SK-N-SH (cell line): ENCODE measurements around the gene WDTC1. TPM values are rescaled to one million over a fixed set of nuclear protein-coding genes. Genes with fewer than 3 reads are reported as not detected.

Experiments
- CTCF ChIA-PET: fragments of 300-600, 350-600 bp; formaldehyde crosslinking; extraction: SDS; loops from one replicate; lab custom pipeline; 2021; lab: Yijun Ruan, JAX
- POLR2A ChIA-PET: fragments of 350-600 bp; sonication (Branson Sonifier 250); formaldehyde crosslinking; extraction: SDS; loops from one replicate; lab custom pipeline; 2020; ENCODE audit warnings: antibody characterized with exemption, inconsistent platforms; lab: Yijun Ruan, JAX
- DNase-seq: peaks from one replicate; pipeline ENCODE4 v3.0.0; 2012
- H2AFZ ChIP-seq: fragments of 200-600 bp; sonication (generic); 2 replicates; pipeline ENCODE4 v1.8.1; 2016; ENCODE audit warnings: antibody characterized with exemption, mild to moderate bottlenecking, low read depth
- H3F3A ChIP-seq: fragments of 200-600 bp; sonication (generic); replicated peaks from 2 replicates; pipeline ENCODE3; 2016; ENCODE audit warnings: antibody characterized with exemption, mild to moderate bottlenecking; ENCODE audit not compliant: insufficient read depth
- H3K27ac ChIP-seq, 2 experiments: fragments of 200-500 bp in 1 of 2; fragments of 200-600 bp in 1 of 2; sonication (Bioruptor generic) in 1 of 2; sonication (generic), shearing (Covaris generic) in 1 of 2; 2 replicates each; pipeline versions ENCODE4 v1.5.1 to v1.6.1; 2014 to 2016; ENCODE audit warnings: low read depth in 2 of 2, inconsistent platforms in 1 of 2, low read length in 1 of 2, mild to moderate bottlenecking in 1 of 2, mixed read lengths in 1 of 2
- H3K27me3 ChIP-seq: fragments of 200-600 bp; sonication (generic), shearing (Covaris generic); 2 replicates; pipeline ENCODE4 v1.6.1; 2016; ENCODE audit warnings: mixed run types; ENCODE audit not compliant: insufficient read depth
- H3K36me3 ChIP-seq, 2 experiments: fragments of 200-500 bp in 1 of 2; fragments of 200-600 bp in 1 of 2; sonication (Bioruptor generic) in 1 of 2; sonication (generic) in 1 of 2; replicated peaks in 1 of 2; 2 replicates each; pipeline versions ENCODE3 to v1.5.1; 2014 to 2016; ENCODE audit warnings: low read length in 1 of 2, mild to moderate bottlenecking in 1 of 2; ENCODE audit not compliant: insufficient read depth in 2 of 2, control insufficient read depth in 1 of 2
- H3K4me1 ChIP-seq, 2 experiments: fragments of 200-500 bp in 1 of 2; fragments of 200-600 bp in 1 of 2; sonication (Bioruptor generic) in 1 of 2; sonication (generic), shearing (Covaris generic) in 1 of 2; 2 replicates each; pipeline versions ENCODE4 v1.5.1 to v1.6.1; 2014 to 2016; ENCODE audit warnings: low read depth in 1 of 2, low read length in 1 of 2, mixed run types in 1 of 2; ENCODE audit not compliant: insufficient read depth in 2 of 2, control insufficient read depth in 1 of 2
- H3K4me2 ChIP-seq: fragments of 200-600 bp; sonication (generic), shearing (Covaris generic); 2 replicates; pipeline ENCODE4 v1.6.1; 2017; ENCODE audit warnings: mixed run types
- H3K4me3 ChIP-seq, 2 experiments: fragments of 200-500 bp in 1 of 2; fragments of 200-600 bp in 1 of 2; sonication (Bioruptor generic) in 1 of 2; sonication (generic), shearing (Covaris generic) in 1 of 2; 2 replicates each; pipeline versions ENCODE4 v1.5.1 to v1.8.1; 2014 to 2016; ENCODE audit warnings: low read depth in 2 of 2, inconsistent platforms in 1 of 2, low read length in 1 of 2, mild to moderate bottlenecking in 1 of 2, mixed read lengths in 1 of 2, moderate library complexity in 1 of 2
- H3K79me2 ChIP-seq: fragments of 200-600 bp; sonication (generic); 2 replicates; pipeline ENCODE4 v1.8.1; 2017; ENCODE audit warnings: mild to moderate bottlenecking; ENCODE audit not compliant: insufficient read depth
- H3K9ac ChIP-seq: fragments of 200-600 bp; sonication (generic); 2 replicates; pipeline ENCODE4 v1.6.1; 2017; ENCODE audit warnings: mixed run types
- H3K9me2 ChIP-seq: fragments of 200-600 bp; sonication (generic); 2 replicates; pipeline ENCODE4 v1.6.1; 2017; ENCODE audit warnings: mixed run types
- H3K9me3 ChIP-seq: fragments of 200-600 bp; sonication (generic); 2 replicates; pipeline ENCODE4 v1.6.1; 2017; ENCODE audit warnings: mixed run types, mild to moderate bottlenecking, moderate library complexity
- H4K20me1 ChIP-seq: fragments of 200-600 bp; sonication (generic); 2 replicates; pipeline ENCODE4 v1.6.1; 2017; ENCODE audit warnings: mild to moderate bottlenecking, mixed run types; ENCODE audit not compliant: insufficient read depth
- CTCF ChIP-seq: fragments of 200-600 bp; sonication (generic); IDR thresholded peaks from 2 replicates; pipeline ENCODE4 v1.6.1; 2017; ENCODE audit warnings: antibody characterized with exemption, mild to moderate bottlenecking, moderate library complexity
- EP300 ChIP-seq, 2 experiments: IDR thresholded peaks; 2 replicates each; pipeline versions ENCODE4 v1.4.0 to v1.6.1; 2012; ENCODE audit warnings: borderline replicate concordance in 1 of 2, low read depth in 1 of 2, low read length in 1 of 2
- EZH2phosphoT487 ChIP-seq: fragments of 200-600 bp; sonication (generic); IDR thresholded peaks from 2 replicates; pipeline ENCODE4 v1.6.1; 2017; ENCODE audit warnings: low read depth, mixed run types, mild to moderate bottlenecking, antibody characterized with exemption, moderate library complexity, borderline replicate concordance
- FOXJ3 ChIP-seq: sonication (generic); formaldehyde crosslinking; IDR thresholded peaks from 2 replicates; pipeline ENCODE4 v1.5.1; 2020; ENCODE audit warnings: mild to moderate bottlenecking, missing genetic modification reagents
- GABPA ChIP-seq: IDR thresholded peaks from 2 replicates; pipeline ENCODE4 v1.4.0; 2012; ENCODE audit warnings: low read depth, mild to moderate bottlenecking
- GATA2 ChIP-seq: sonication (generic); formaldehyde crosslinking; IDR thresholded peaks from 2 replicates; pipeline ENCODE4 v1.5.0; 2020; ENCODE audit warnings: mild to moderate bottlenecking, missing genetic modification reagents
- MAX ChIP-seq: IDR thresholded peaks from 2 replicates; pipeline ENCODE4 v1.4.0; 2012; ENCODE audit warnings: low read depth
- MEF2A ChIP-seq: IDR thresholded peaks from 2 replicates; pipeline ENCODE4 v1.4.0; 2012; ENCODE audit warnings: low read depth, borderline replicate concordance
- MXI1 ChIP-seq: IDR thresholded peaks from 2 replicates; pipeline ENCODE4 v1.6.1; 2012; ENCODE audit warnings: mild to moderate bottlenecking, low read depth, low read length, improper control_type of control experiment
- NFIC ChIP-seq: IDR thresholded peaks from 2 replicates; pipeline ENCODE4 v1.4.0; 2012; ENCODE audit warnings: borderline replicate concordance
- NRF1 ChIP-seq: IDR thresholded peaks from 2 replicates; pipeline ENCODE4 v1.6.1; 2012; ENCODE audit warnings: low read depth, mild to moderate bottlenecking, low read length
- RFX5 ChIP-seq: IDR thresholded peaks from 2 replicates; pipeline ENCODE4 v1.6.1; 2012; ENCODE audit warnings: mild to moderate bottlenecking, improper control_type of control experiment, low read length
- TCF12 ChIP-seq: IDR thresholded peaks from 2 replicates; pipeline ENCODE4 v1.4.0; 2012
- YY1 ChIP-seq: IDR thresholded peaks from 2 replicates; pipeline ENCODE4 v1.4.0; 2012; ENCODE audit warnings: low read depth, mild to moderate bottlenecking
- WGBS: methylation state at CpG from one replicate; pipeline ENCODE4 v1.1.6; 2017; ENCODE audit warnings: low lambda C conversion rate; 5-methylcytosine and 5-hydroxymethylcytosine counted together
- polyA plus RNA-seq, 3 experiments: library from polyadenylated mRNA; depleted of rRNA; stranded (reverse); fragments of >200 nt; gene quantifications; 2 replicates each; pipeline ENCODE4 v1.2.3, GENCODE V29; 2012
- TF ChIP-seq, protein P1 (sequence below): fragments of 150-350 bp; IDR thresholded peaks from 2 replicates; pipeline ENCODE4 v1.6.1; 2016; ENCODE audit warnings: mild to moderate bottlenecking, low read depth, low read length
- TF ChIP-seq, protein P2 (sequence below): IDR thresholded peaks from 2 replicates; pipeline ENCODE4; 2012
- TF ChIP-seq, protein P3 (sequence below): IDR thresholded peaks from 2 replicates; pipeline ENCODE4 v1.6.1; 2012; ENCODE audit warnings: mild to moderate bottlenecking, low read depth, low read length, moderate library complexity

WDTC1 gene
- polyA plus RNA-seq, 1 of the 3 experiments (the other 2 are of a cell fraction): 12.0 TPM

- Histone ChIP-seq H3K9ac (no peak overlapping the region), H3K27ac (no peak overlapping the region), H4K20me1 (no peaks in the 10 kb centered on the region), H3K4me3 (no peak overlapping the region), H3K4me2 (no peak overlapping the region), H3K9me3 (no peaks in the 10 kb centered on the region), H3K79me2 (no peaks in the 10 kb centered on the region), H3F3A (no peaks in the 10 kb centered on the region), H2AFZ (no peak overlapping the region), H3K27me3 (no peaks in the 10 kb centered on the region), H3K4me1 (no peaks in the 10 kb centered on the region), H3K9me2 (no peaks in the 10 kb centered on the region), H3K36me3 (no peaks in the 10 kb centered on the region)
- CTCF ChIA-PET: interaction anchor here (0.7 to 1.9 kb wide), 5 partner anchors 17 to 210 kb away, joined by 3 to 6 read pairs (median 3); no protein-coding TSS in a partner anchor
- POLR2A ChIA-PET: no interaction called here
- DNase-seq: no peak
- TF ChIP-seq NRF1 (no peak), MXI1 (no peak), CTCF (no peak)
Measured at GRCh38 chr1:27255136-27255535, 20.7 kb downstream of the WDTC1 start.

GRCh38 chr1:27257155-27257554 is 22.7 kb downstream of the WDTC1 start:
- TF ChIP-seq NRF1 (no peak), MEF2A (no peak), MAX (no peak), RFX5 (no peak), TCF12 (no peak), YY1 (no peak), EP300 (IDR thresholded peaks at IDR 0.05; ENCODE audit: borderline replicate concordance in 1 of 2, low read depth in 1 of 2, low read length in 1 of 2) (no peak), EZH2phosphoT487 (no peak), CTCF (no peak), GABPA (no peak), NFIC (no peak), GATA2 (CRISPR knock-in tag) (no peak), MXI1 (no peak), FOXJ3 (CRISPR knock-in tag) (no peak)
- TF ChIP-seq, protein P1, sequence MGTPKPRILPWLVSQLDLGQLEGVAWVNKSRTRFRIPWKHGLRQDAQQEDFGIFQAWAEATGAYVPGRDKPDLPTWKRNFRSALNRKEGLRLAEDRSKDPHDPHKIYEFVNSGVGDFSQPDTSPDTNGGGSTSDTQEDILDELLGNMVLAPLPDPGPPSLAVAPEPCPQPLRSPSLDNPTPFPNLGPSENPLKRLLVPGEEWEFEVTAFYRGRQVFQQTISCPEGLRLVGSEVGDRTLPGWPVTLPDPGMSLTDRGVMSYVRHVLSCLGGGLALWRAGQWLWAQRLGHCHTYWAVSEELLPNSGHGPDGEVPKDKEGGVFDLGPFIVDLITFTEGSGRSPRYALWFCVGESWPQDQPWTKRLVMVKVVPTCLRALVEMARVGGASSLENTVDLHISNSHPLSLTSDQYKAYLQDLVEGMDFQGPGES: no peak
- TF ChIP-seq, protein P2, sequence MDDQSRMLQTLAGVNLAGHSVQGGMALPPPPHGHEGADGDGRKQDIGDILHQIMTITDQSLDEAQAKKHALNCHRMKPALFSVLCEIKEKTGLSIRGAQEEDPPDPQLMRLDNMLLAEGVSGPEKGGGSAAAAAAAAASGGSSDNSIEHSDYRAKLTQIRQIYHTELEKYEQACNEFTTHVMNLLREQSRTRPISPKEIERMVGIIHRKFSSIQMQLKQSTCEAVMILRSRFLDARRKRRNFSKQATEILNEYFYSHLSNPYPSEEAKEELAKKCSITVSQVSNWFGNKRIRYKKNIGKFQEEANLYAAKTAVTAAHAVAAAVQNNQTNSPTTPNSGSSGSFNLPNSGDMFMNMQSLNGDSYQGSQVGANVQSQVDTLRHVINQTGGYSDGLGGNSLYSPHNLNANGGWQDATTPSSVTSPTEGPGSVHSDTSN: no peak
- TF ChIP-seq, protein P3, sequence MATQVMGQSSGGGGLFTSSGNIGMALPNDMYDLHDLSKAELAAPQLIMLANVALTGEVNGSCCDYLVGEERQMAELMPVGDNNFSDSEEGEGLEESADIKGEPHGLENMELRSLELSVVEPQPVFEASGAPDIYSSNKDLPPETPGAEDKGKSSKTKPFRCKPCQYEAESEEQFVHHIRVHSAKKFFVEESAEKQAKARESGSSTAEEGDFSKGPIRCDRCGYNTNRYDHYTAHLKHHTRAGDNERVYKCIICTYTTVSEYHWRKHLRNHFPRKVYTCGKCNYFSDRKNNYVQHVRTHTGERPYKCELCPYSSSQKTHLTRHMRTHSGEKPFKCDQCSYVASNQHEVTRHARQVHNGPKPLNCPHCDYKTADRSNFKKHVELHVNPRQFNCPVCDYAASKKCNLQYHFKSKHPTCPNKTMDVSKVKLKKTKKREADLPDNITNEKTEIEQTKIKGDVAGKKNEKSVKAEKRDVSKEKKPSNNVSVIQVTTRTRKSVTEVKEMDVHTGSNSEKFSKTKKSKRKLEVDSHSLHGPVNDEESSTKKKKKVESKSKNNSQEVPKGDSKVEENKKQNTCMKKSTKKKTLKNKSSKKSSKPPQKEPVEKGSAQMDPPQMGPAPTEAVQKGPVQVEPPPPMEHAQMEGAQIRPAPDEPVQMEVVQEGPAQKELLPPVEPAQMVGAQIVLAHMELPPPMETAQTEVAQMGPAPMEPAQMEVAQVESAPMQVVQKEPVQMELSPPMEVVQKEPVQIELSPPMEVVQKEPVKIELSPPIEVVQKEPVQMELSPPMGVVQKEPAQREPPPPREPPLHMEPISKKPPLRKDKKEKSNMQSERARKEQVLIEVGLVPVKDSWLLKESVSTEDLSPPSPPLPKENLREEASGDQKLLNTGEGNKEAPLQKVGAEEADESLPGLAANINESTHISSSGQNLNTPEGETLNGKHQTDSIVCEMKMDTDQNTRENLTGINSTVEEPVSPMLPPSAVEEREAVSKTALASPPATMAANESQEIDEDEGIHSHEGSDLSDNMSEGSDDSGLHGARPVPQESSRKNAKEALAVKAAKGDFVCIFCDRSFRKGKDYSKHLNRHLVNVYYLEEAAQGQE: no peak

More at GRCh38 chr1:27257155-27257554, 22.7 kb downstream of the WDTC1 start:
- Histone ChIP-seq H2AFZ (no peak overlapping the region), H4K20me1 (no peaks in the 10 kb centered on the region), H3K9ac (no peak overlapping the region), H3K27me3 (no peaks in the 10 kb centered on the region), H3K4me3 (no peak overlapping the region), H3K9me2 (no peaks in the 10 kb centered on the region), H3K27ac (no peak overlapping the region), H3K4me1 (no peaks in the 10 kb centered on the region), H3K79me2 (no peaks in the 10 kb centered on the region), H3F3A (no peaks in the 10 kb centered on the region), H3K36me3 (no peaks in the 10 kb centered on the region), H3K4me2 (no peak overlapping the region), H3K9me3 (no peaks in the 10 kb centered on the region)
- POLR2A ChIA-PET: interaction anchor here (0.7 kb wide), 1 partner anchor 123 kb away, joined by 3 read pairs; no protein-coding TSS in a partner anchor
- WGBS: 97% methylated on average over 6 of the region's 6 CpGs
- no peak for DNase-seq
- CTCF ChIA-PET: interaction anchor here (0.7 to 2.1 kb wide), 3 partner anchors 40 to 155 kb away, joined by 3 to 4 read pairs (median 3); no protein-coding TSS in a partner anchor
